Right atrium auricular region (tissue), 2 donors: ENCODE data around the gene HIRA. TPM values are rescaled to one million over a fixed set of nuclear protein-coding genes. Genes with fewer than 3 reads are reported as not detected.
A peak's percentile ranks its signal among the peaks of the same experiment; 100 is the strongest.

ENCODE experiments used
- DNase-seq: peaks from one replicate; pipeline ENCODE4 v3.0.0-alpha.2; 2019; ENCODE audit warnings: low spot score
- H3K27ac ChIP-seq, 2 donors: fragments of 200-600 bp; sonication (generic); 1 replicate in 1 of 2; 2 replicates in 1 of 2; pipeline ENCODE4 v1.5.1; 2016 to 2019
- H3K27me3 ChIP-seq, 2 donors: fragments of 200-600 bp; sonication (generic); one replicate each; pipeline versions ENCODE4 v1.5.1 to v1.6.0; 2017 to 2019
- H3K36me3 ChIP-seq: fragments of 200-600 bp; sonication (generic); one replicate; pipeline ENCODE4 v1.5.1; 2016
- H3K4me1 ChIP-seq, 2 donors: fragments of 200-600 bp; sonication (generic); one replicate each; pipeline versions ENCODE4 v1.5.1 to v1.6.0; 2017 to 2019
- H3K4me3 ChIP-seq, 2 donors: fragments of 200-600 bp; sonication (generic); 1 replicate in 1 of 2; 2 replicates in 1 of 2; pipeline ENCODE4 v1.5.1; 2017 to 2019; ENCODE audit warnings: mild to moderate bottlenecking in 1 of 2, moderate library complexity in 1 of 2
- H3K9me3 ChIP-seq, 2 donors: fragments of 200-600 bp; sonication (generic); one replicate each; pipeline ENCODE4 v1.5.1; 2019
- CTCF ChIP-seq, 2 donors: fragments of 200-600 bp; sonication (generic); IDR thresholded peaks; one replicate each; pipeline ENCODE4 v1.5.1; 2019; ENCODE audit warnings: antibody characterized with exemption in 2 of 2
- total RNA-seq, 2 donors: library from RNA; depleted of rRNA; stranded (reverse); fragments of >200 nt; gene quantifications; one replicate each; pipeline ENCODE4 v1.1.0, GENCODE V29; 2016

HIRA gene
- total RNA-seq, 2 donors from 2014 or later: 9.8 to 15.7 TPM

- DNase-seq: peak; percentile 44
- no peaks in the 10 kb centered on the region for H3K4me1 ChIP-seq
- H3K36me3 ChIP-seq: peaks cover 58% of the 10 kb centered on the region
Observed at GRCh38 chr22:19361501-19362103, 69.9 kb downstream of the HIRA start.

GRCh38 chr22:19360862-19361261, 70.7 kb downstream of the HIRA start:
- H3K27ac ChIP-seq: no peak overlapping the region
- H3K4me1 ChIP-seq: no peaks in the 10 kb centered on the region
- no peak overlapping the region for H3K4me3 ChIP-seq
- DNase-seq: no peak
- H3K9me3 ChIP-seq: no peaks in the 10 kb centered on the region
- TF ChIP-seq CTCF (IDR thresholded peaks at IDR 0.05): no peak
- H3K27me3 ChIP-seq: no peaks in the 10 kb centered on the region
- H3K36me3 ChIP-seq: peaks cover 64% of the 10 kb centered on the region

More at GRCh38 chr22:19361501-19362103, 69.9 kb downstream of the HIRA start:
- TF ChIP-seq CTCF (IDR thresholded peaks at IDR 0.05): no peak
- no peaks in the 10 kb centered on the region for H3K9me3 ChIP-seq
- H3K27me3 ChIP-seq: no peaks in the 10 kb centered on the region
- no peak overlapping the region for H3K27ac ChIP-seq
- H3K4me3 ChIP-seq: no peak overlapping the region

- Histone ChIP-seq H3K9me3 (no peaks in the 10 kb centered on the region), H3K4me1 (no peaks in the 10 kb centered on the region), H3K36me3 (peaks cover 67% of the 10 kb centered on the region), H3K27me3 (no peaks in the 10 kb centered on the region), H3K4me3 (no peak overlapping the region), H3K27ac (no peak overlapping the region)
- TF ChIP-seq CTCF (IDR thresholded peaks at IDR 0.05): no peak
- DNase-seq: peak; percentile 16
Observed at GRCh38 chr22:19360300-19360792, 71.2 kb downstream of the HIRA start.

- Histone ChIP-seq H3K36me3 (peaks cover 67% of the 10 kb centered on the region), H3K27ac (no peak overlapping the region), H3K4me3 (no peak overlapping the region), H3K27me3 (no peaks in the 10 kb centered on the region), H3K4me1 (no peaks in the 10 kb centered on the region), H3K9me3 (no peaks in the 10 kb centered on the region)
- no peak for DNase-seq
- no peak for TF ChIP-seq CTCF (IDR thresholded peaks at IDR 0.05)
Observed at GRCh38 chr22:19359554-19360299, 71.8 kb downstream of the HIRA start.

- no peak overlapping the region for H3K4me3 ChIP-seq
- H3K9me3 ChIP-seq: no peaks in the 10 kb centered on the region
- no peak for DNase-seq
- H3K27ac ChIP-seq: no peak overlapping the region
- H3K27me3 ChIP-seq: no peaks in the 10 kb centered on the region
- H3K4me1 ChIP-seq: no peaks in the 10 kb centered on the region
- peaks cover 67% of the 10 kb centered on the region for H3K36me3 ChIP-seq
- no peak for TF ChIP-seq CTCF (IDR thresholded peaks at IDR 0.05)
Observed at GRCh38 chr22:19358703-19359553, 72.6 kb downstream of the HIRA start.
